HFF-Myc (cell line): Measurements from ENCODE around the gene DERL2.

Experiments
- DNase-seq: peaks from one replicate; pipeline ENCODE4 v3.0.0-alpha.2; 2011; ENCODE audit warnings: low read depth; ENCODE audit errors: extremely low read depth
- H3K4me3 ChIP-seq: replicated peaks from 2 replicates; pipeline ENCODE4 v1.5.1; 2011; ENCODE audit warnings: low read depth, mild to moderate bottlenecking, control low read depth, low read length
- TF ChIP-seq, protein P1 (sequence below): IDR thresholded peaks from 2 replicates; pipeline ENCODE4 v1.5.1; 2012; ENCODE audit warnings: mild to moderate bottlenecking, low read depth, low read length, control low read depth; ENCODE audit errors: missing control alignments

The DERL2 gene

DNA sequence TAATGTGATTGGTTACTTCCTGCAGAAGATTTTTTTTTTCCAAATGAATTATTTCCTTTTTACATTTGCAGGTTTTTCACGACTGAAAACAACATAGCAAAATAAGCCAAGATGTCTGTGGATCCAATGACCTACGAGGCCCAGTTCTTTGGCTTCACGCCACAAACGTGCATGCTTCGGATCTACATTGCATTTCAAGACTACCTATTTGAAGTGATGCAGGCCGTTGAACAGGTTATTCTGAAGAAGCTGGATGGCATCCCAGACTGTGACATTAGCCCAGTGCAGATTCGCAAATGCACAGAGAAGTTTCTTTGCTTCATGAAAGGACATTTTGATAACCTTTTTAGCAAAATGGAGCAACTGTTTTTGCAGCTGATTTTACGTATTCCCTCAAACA, 2.8 kb upstream of the DERL2 start:
- TF ChIP-seq, protein P1, sequence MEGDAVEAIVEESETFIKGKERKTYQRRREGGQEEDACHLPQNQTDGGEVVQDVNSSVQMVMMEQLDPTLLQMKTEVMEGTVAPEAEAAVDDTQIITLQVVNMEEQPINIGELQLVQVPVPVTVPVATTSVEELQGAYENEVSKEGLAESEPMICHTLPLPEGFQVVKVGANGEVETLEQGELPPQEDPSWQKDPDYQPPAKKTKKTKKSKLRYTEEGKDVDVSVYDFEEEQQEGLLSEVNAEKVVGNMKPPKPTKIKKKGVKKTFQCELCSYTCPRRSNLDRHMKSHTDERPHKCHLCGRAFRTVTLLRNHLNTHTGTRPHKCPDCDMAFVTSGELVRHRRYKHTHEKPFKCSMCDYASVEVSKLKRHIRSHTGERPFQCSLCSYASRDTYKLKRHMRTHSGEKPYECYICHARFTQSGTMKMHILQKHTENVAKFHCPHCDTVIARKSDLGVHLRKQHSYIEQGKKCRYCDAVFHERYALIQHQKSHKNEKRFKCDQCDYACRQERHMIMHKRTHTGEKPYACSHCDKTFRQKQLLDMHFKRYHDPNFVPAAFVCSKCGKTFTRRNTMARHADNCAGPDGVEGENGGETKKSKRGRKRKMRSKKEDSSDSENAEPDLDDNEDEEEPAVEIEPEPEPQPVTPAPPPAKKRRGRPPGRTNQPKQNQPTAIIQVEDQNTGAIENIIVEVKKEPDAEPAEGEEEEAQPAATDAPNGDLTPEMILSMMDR: no peak
- no peak overlapping the region for H3K4me3 ChIP-seq
- no peak for DNase-seq

DNA sequence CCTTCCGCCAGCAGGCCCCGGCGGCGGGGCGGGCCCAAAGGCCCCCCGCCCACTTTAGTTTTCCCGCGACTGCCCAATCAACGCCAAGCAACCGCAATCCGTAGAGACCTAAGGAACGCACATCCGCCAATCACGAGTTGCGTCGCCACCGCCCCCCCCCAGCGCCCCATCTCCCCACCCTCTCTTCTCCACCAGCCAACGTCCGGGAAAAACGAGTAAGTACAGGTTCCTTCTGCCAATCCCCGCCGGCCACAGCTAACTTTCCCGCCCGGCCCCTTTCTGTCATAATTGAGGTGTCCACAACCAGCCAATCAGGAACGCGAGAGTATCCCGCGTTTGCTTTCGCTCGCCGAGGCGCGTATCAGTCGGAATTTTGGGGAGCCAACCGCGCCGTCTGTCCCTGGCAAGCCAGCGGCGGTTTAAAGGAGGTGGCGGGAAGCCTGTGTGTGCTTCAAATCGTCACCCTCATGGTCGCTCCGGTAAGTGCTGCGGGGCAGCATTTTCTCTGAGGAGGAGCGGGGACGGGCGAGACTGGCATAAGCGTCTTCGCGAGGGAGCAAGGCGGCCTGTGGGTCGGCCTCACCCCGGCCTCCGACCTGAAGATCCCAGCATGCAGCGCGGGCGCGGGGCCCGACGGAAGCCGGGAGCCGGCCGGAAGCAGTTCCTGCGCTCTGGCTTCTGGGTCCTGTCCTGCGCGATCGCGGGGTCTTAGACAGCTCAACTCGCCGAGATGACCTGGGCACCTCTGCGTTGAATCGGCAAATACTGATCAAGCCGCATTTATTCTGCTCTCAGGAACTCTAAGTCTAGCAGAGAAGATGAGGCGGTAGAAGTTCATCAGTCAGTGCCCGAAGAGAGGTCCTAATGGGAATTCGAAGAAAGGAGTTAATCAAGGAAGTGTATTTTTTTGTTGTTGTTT, 487 bp upstream of the DERL2 start, which contains the start of gene MIS12:
Gene MIS12 (plus strand): TSS at position 361 of the 919 bp plus-strand sequence. CDS start 2,297 bp downstream, outside the sequence.
- TF ChIP-seq, protein P1: no peak
- peak within 1 kb of the TSS; percentile 96 for H3K4me3 ChIP-seq

DNA sequence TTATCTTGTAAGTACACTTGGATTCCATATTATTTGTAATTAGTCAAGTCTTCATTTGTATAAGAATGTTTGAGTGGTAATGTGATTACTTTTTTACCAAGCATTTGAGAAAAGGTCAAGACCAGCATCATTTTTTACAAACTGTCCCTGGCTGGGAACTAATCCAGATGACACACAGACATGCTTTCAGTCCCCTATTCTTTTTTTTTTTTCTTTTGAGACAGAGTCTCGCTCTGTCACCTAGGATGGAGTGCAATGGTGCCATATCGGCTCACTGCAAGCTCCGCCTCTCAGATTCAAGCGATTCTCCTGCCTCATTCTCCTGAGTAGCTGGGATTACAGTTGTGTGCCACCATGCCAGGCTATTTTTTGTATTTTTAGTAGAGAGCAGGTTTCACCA, 4.5 kb downstream of the DERL2 start:
- no peak overlapping the region for H3K4me3 ChIP-seq
- TF ChIP-seq, protein P1: no peak
- no peak for DNase-seq

More for the DNA sequence above, 487 bp upstream of the DERL2 start, which contains the start of gene MIS12:
- peak; percentile 96 for DNase-seq

DNA sequence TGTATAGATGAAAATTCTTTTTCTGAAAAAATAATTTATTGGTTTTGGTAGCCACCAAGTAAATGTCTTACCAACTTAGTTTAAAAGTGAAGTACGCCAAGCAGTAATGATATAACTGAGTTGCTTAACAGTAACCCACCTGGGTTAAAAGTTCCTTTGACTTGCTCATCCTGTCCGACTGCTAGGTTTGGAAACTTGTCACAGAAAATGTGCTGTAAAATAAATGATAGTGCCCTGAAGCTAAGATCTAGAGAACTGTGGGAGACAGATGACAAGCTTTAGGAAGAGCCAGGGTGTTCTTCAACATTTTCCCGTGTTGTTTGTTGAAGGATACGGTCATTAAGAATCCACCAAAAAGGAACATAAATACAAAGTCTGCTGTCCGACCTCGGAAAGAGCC, 5.0 kb downstream of the DERL2 start:
- no peak overlapping the region for H3K4me3 ChIP-seq
- DNase-seq: no peak
- TF ChIP-seq, protein P1: no peak

DNA sequence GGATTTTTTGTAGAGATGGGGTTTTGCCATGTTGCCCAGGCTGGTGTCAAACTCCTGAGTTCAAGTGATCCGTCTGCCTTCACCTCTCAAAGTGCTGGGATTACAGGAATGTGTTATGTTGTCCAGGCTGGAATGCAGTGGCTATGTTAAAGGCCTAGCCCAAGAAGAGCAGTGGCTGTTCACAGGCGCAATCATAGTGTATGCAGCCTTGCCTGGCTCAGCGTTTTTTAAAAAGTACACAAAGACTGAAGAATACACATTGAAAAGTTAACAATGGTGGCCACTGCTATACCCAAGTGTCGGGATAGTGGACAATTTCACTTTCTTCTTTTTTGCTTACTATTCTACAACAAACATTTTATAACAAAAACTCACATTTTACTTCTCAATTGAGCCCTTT, 7.0 kb downstream of the DERL2 start:
- no peak for DNase-seq
- TF ChIP-seq, protein P1: no peak
- no peak overlapping the region for H3K4me3 ChIP-seq

DNA sequence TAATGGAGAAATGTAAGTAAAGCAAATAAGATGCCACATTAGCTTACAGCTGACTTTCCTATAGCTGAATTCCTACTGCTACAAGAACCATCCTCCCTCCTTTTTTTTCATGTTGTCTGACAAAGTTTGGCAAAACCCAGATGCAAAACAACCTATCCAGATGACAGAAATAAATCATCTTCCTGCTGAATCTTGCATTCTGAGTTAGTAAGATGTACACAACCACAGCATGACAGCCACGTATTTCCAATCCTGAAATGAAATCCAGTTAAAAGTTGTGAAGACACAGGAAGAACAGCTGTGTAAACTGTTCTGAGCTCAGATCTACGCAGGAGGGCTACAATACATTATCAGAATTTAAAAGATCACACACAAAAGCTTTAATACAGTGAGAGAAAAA, 12.1 kb downstream of the DERL2 start:
- no peak overlapping the region for H3K4me3 ChIP-seq
- TF ChIP-seq, protein P1: no peak
- no peak for DNase-seq
